WTC11 (cell line): Measurements from ENCODE around the gene OSM. TPM values are rescaled to one million over a fixed set of nuclear protein-coding genes. Genes with fewer than 3 reads are reported as not detected.

Source experiments
- ATAC-seq: fragments of 200-7000 bp; cut with Tn5 transposase; 2 replicates; pipeline ENCODE4 v1.10.0; 2021; ENCODE audit warnings: mild to moderate bottlenecking, moderate library complexity
- CTCF ChIA-PET: fragments of 300-600 bp; sonication (Branson Sonifier 250); formaldehyde crosslinking; loops from one replicate; lab custom pipeline; 2021; ENCODE audit warnings: antibody characterized with exemption; lab: Charles Lee
- POLR2A ChIA-PET: fragments of 350-600 bp; sonication (Branson Sonifier 250); formaldehyde crosslinking; loops from one replicate; lab custom pipeline; 2021; ENCODE audit warnings: antibody characterized with exemption; lab: Charles Lee
- DNase-seq: peaks from one replicate; pipeline ENCODE4 v3.0.0; 2021; ENCODE audit warnings: low spot score
- H3K27ac Mint-ChIP-seq: 2 replicates; pipeline ENCODE4 v1.8.0; 2021; ENCODE audit warnings: mixed read lengths
- H3K27me3 Mint-ChIP-seq: 2 replicates; pipeline ENCODE4 v1.8.0; 2021; ENCODE audit warnings: low read depth, mild to moderate bottlenecking, moderate library complexity, mixed read lengths
- H3K36me3 Mint-ChIP-seq: 2 replicates; pipeline ENCODE4 v1.8.0; 2021; ENCODE audit warnings: mixed read lengths
- H3K4me1 Mint-ChIP-seq: 2 replicates; pipeline ENCODE4 v1.8.0; 2022; ENCODE audit warnings: mixed read lengths
- H3K4me3 Mint-ChIP-seq: 2 replicates; pipeline ENCODE4 v1.8.0; 2021; ENCODE audit warnings: mild to moderate bottlenecking, moderate library complexity, mixed read lengths
- H3K9me3 Mint-ChIP-seq: 2 replicates; pipeline ENCODE4 v1.8.0; 2021; ENCODE audit warnings: mixed read lengths
- AR ChIP-seq: fragments of 250-450 bp; sonication (Bioruptor Pico); IDR thresholded peaks from 2 replicates; pipeline ENCODE4 v1.9.0; 2021; ENCODE audit warnings: mild to moderate bottlenecking
- ATF2 ChIP-seq: sonication (generic); formaldehyde crosslinking; IDR thresholded peaks from 2 replicates; pipeline ENCODE4 v1.8.1; 2022; ENCODE audit warnings: low read depth, missing genetic modification reagents, borderline replicate concordance
- CREB1 ChIP-seq: sonication (generic); formaldehyde crosslinking; IDR thresholded peaks from 2 replicates; pipeline ENCODE4 v1.8.0; 2023; ENCODE audit warnings: mild to moderate bottlenecking, missing genetic modification reagents
- CTCF ChIP-seq: fragments of 200-600 bp; IDR thresholded peaks from 2 replicates; pipeline ENCODE4 v1.8.0; 2022; ENCODE audit warnings: antibody characterized with exemption
- FOXJ3 ChIP-seq: sonication (generic); formaldehyde crosslinking; IDR thresholded peaks from 2 replicates; pipeline ENCODE4 v1.9.0; 2021; ENCODE audit warnings: missing genetic modification reagents, mild to moderate bottlenecking, borderline replicate concordance
- GTF2I ChIP-seq: fragments of 250-450 bp; sonication (Bioruptor Pico); conservative IDR thresholded peaks from 2 replicates; pipeline ENCODE4 v1.4.0; 2021; ENCODE audit warnings: mild to moderate bottlenecking
- MAX ChIP-seq: sonication (generic); formaldehyde crosslinking; IDR thresholded peaks from 2 replicates; pipeline ENCODE4 v1.8.0; 2022; ENCODE audit warnings: mild to moderate bottlenecking, missing genetic modification reagents
- MXD4 ChIP-seq: fragments of 250-450 bp; sonication (Bioruptor Pico); IDR thresholded peaks from 2 replicates; pipeline ENCODE4 v1.8.0; 2021; ENCODE audit warnings: mild to moderate bottlenecking, moderate library complexity, borderline replicate concordance
- PRRX2 ChIP-seq: fragments of 250-450 bp; sonication (Bioruptor Pico); IDR thresholded peaks from 2 replicates; pipeline ENCODE4 v1.8.0; 2021; ENCODE audit warnings: mild to moderate bottlenecking
- ZNF121 ChIP-seq: sonication (generic); formaldehyde crosslinking; IDR thresholded peaks from 2 replicates; pipeline ENCODE4 v1.8.0; 2023; ENCODE audit warnings: missing genetic modification reagents
- ZNF396 ChIP-seq: fragments of 250-450 bp; sonication (Bioruptor Pico); IDR thresholded peaks from 2 replicates; pipeline ENCODE4 v1.8.0; 2021; ENCODE audit warnings: mild to moderate bottlenecking, moderate library complexity, borderline replicate concordance
- ZNF423 ChIP-seq: fragments of 250-450 bp; sonication (Bioruptor Pico); IDR thresholded peaks from 2 replicates; pipeline ENCODE4 v2.1.2; 2022; ENCODE audit warnings: mild to moderate bottlenecking, moderate library complexity
- ZNF512 ChIP-seq: sonication (generic); formaldehyde crosslinking; IDR thresholded peaks from 2 replicates; pipeline ENCODE4 v1.8.1; 2022; ENCODE audit warnings: missing genetic modification reagents, borderline replicate concordance
- ZNF671 ChIP-seq: fragments of 250-450 bp; sonication (Bioruptor Pico); IDR thresholded peaks from 2 replicates; pipeline ENCODE4 v1.8.0; 2021; ENCODE audit warnings: mild to moderate bottlenecking
- ZSCAN18 ChIP-seq: fragments of 250-450 bp; sonication (Bioruptor Pico); IDR thresholded peaks from 2 replicates; pipeline ENCODE4 v2.1.2; 2022; ENCODE audit warnings: mild to moderate bottlenecking, moderate library complexity
- total RNA-seq: library from RNA; stranded (reverse); gene quantifications from 3 replicates; pipeline ENCODE4 v1.2.3, GENCODE V29; 2021

Gene OSM
- total RNA-seq, 1 experiment from 2014 or later, result not detected

GRCh38 chr22:30287648-30288418 lies 21.2 kb upstream of the OSM start:
- TF ChIP-seq ATF2 (no peak), AR (CRISPR knock-in tag) (0 out of 2 replicates have a peak, but pooled peaks have one; percentile 7), GTF2I (CRISPR knock-in tag) (peak; percentile 99), CREB1 (CRISPR knock-in tag) (no peak), ZNF121 (peak; percentile 99), FOXJ3 (CRISPR knock-in tag) (no peak), ZSCAN18 (CRISPR knock-in tag) (peak; percentile 62; the same call in 1 of the 2 replicates), ZNF423 (CRISPR knock-in tag) (peak; percentile 67; the same call in 1 of the 2 replicates), MAX (0 out of 2 replicates have a peak, but pooled peaks have one; percentile 40), ZNF512 (no peak), ZNF671 (peak; percentile 63; the same call in 1 of the 2 replicates), ZNF396 (CRISPR knock-in tag) (peak; percentile 75; the same call in 1 of the 2 replicates), CTCF (peak; percentile 61), MXD4 (peak; percentile 66; the same call in 1 of the 2 replicates), PRRX2 (peak; percentile 54; the same call in 1 of the 2 replicates)

More at GRCh38 chr22:30287648-30288418, 21.2 kb upstream of the OSM start:
- Mint-ChIP-seq H3K9me3 (no peaks in the 10 kb centered on the region), H3K27me3 (peaks cover 3% of the 10 kb centered on the region), H3K36me3 (no peaks in the 10 kb centered on the region), H3K4me1 (peaks cover 11% of the 10 kb centered on the region), H3K4me3 (peak overlapping the region; percentile 80), H3K27ac (peak overlapping the region; percentile 93)
- peak; percentile 87 for DNase-seq
- ChIA-PET CTCF (interaction anchor here (0.5 to 6.3 kb wide), 69 partner anchors 8 to 744 kb away, joined by 3 to 193 read pairs (median 4); partner anchors contain the start of genes CCDC157, HORMAD2, LIF and MTFP1), POLR2A (interaction anchor here (1.1 to 2.1 kb wide), 7 partner anchors 24 to 136 kb away, joined by 3 to 11 read pairs (median 6); partner anchors contain the start of genes CCDC157, RNF215 and SF3A1)
- peak; percentile 71 for ATAC-seq
